NCI-H1694 treated with DMSO at 0.1 percent for 48 hours (cell line): ENCODE data around the gene FLYWCH2.
"Not testable (repeated sequence)": the region's sequence is repeated elsewhere in the genome, so short reads cannot be mapped to it uniquely, and the experiment has no call there.

Experiments used
- DNase-seq: peaks from one replicate; lab custom pipeline; 2025; lab: John Stamatoyannopoulos, UW

FLYWCH2 gene

GRCh38 chr16:2943716-2944115 is 60.7 kb downstream of the FLYWCH2 start:
- not testable (repeated sequence) for DNase-seq

- DNase-seq = no peak
These were observed 63.6 kb downstream of the FLYWCH2 start for GRCh38 chr16:2946649-2947048.
